Measurements from ENCODE around the gene C4A. TPM values are rescaled to one million over a fixed set of nuclear protein-coding genes. Genes with fewer than 3 reads are reported as not detected.
A peak's percentile ranks its signal among the peaks of the same experiment; 100 is the strongest.
"Not testable (repeated sequence)": the region's sequence is repeated elsewhere in the genome, so short reads cannot be mapped to it uniquely, and the experiment has no call there.

C4A gene
- total RNA-seq, 2 donors from 2014 or later = 30.2 to 162 TPM

- not testable (repeated sequence) for H3K4me3 ChIP-seq; H3K4me1 ChIP-seq (ENCODE audit: control insufficient read depth in 1 of 2, low read depth in 2 of 2); ATAC-seq (ENCODE audit: insufficient number of reproducible peaks, low FRiP score, low read depth); H3K9me3 ChIP-seq; H3K27me3 ChIP-seq (replicated peaks; ENCODE audit: insufficient read depth); H3K27ac ChIP-seq; DNase-seq (ENCODE audit: low spot score); H3K36me3 ChIP-seq
These were observed 57.7 kb downstream of the C4A start for GRCh38 chr6:32039321-32040274.

DNA sequence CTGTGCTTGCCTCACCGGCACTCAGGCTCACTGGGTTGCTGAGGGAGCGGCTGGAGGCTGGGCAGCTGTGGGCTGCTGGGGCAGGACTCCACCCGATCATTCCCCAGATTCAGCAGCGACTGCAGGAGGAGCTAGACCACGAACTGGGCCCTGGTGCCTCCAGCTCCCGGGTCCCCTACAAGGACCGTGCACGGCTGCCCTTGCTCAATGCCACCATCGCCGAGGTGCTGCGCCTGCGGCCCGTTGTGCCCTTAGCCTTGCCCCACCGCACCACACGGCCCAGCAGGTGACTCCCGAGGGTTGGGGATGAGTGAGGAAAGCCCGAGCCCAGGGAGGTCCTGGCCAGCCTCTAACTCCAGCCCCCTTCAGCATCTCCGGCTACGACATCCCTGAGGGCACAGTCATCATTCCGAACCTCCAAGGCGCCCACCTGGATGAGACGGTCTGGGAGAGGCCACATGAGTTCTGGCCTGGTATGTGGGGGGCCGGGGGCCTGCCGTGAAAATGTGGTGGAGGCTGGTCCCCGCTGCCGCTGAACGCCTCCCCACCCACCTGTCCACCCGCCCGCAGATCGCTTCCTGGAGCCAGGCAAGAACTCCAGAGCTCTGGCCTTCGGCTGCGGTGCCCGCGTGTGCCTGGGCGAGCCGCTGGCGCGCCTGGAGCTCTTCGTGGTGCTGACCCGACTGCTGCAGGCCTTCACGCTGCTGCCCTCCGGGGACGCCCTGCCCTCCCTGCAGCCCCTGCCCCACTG lies 58.6 kb downstream of the C4A start:
- DNase-seq (ENCODE audit: low spot score); H3K4me1 ChIP-seq (ENCODE audit: control insufficient read depth in 1 of 2, low read depth in 2 of 2); ATAC-seq (ENCODE audit: insufficient number of reproducible peaks, low FRiP score, low read depth); H3K27me3 ChIP-seq (replicated peaks; ENCODE audit: insufficient read depth); H3K36me3 ChIP-seq; H3K9me3 ChIP-seq; H3K27ac ChIP-seq; H3K4me3 ChIP-seq: not testable (repeated sequence)

DNA sequence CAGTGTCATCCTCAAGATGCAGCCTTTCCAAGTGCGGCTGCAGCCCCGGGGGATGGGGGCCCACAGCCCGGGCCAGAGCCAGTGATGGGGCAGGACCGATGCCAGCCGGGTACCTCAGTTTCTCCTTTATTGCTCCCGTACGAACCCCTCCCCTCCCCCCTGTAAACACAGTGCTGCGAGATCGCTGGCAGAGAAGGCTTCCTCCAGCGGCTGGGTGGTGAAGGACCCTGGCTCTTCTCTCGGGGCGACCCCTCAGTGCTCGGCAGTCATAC lies 59.1 kb downstream of the C4A start:
- not testable (repeated sequence) for H3K9me3 ChIP-seq; ATAC-seq (ENCODE audit: insufficient number of reproducible peaks, low FRiP score, low read depth)

GRCh38 chr6:32041385-32041784 lies 59.5 kb downstream of the C4A start:
- H3K36me3 ChIP-seq; DNase-seq (ENCODE audit: low spot score); H3K27me3 ChIP-seq (replicated peaks; ENCODE audit: insufficient read depth); ATAC-seq (ENCODE audit: insufficient number of reproducible peaks, low FRiP score, low read depth); H3K9me3 ChIP-seq; H3K4me1 ChIP-seq (ENCODE audit: control insufficient read depth in 1 of 2, low read depth in 2 of 2); H3K4me3 ChIP-seq; H3K27ac ChIP-seq: not testable (repeated sequence)

More for the DNA sequence above, 59.1 kb downstream of the C4A start:
- not testable (repeated sequence) for DNase-seq (ENCODE audit: low spot score); H3K27ac ChIP-seq; H3K4me1 ChIP-seq (ENCODE audit: control insufficient read depth in 1 of 2, low read depth in 2 of 2); H3K36me3 ChIP-seq; H3K27me3 ChIP-seq (replicated peaks; ENCODE audit: insufficient read depth); H3K4me3 ChIP-seq

- H3K4me1 ChIP-seq (ENCODE audit: control insufficient read depth in 1 of 2, low read depth in 2 of 2); H3K9me3 ChIP-seq; DNase-seq (ENCODE audit: low spot score); H3K36me3 ChIP-seq; ATAC-seq (ENCODE audit: insufficient number of reproducible peaks, low FRiP score, low read depth); H3K27ac ChIP-seq; H3K27me3 ChIP-seq (replicated peaks; ENCODE audit: insufficient read depth); H3K4me3 ChIP-seq: not testable (repeated sequence)
These were observed 60.4 kb downstream of the C4A start for GRCh38 chr6:32042276-32042675.

GRCh38 chr6:32043589-32044380 lies 61.9 kb downstream of the C4A start:
- not testable (repeated sequence) for H3K4me3 ChIP-seq; ATAC-seq (ENCODE audit: insufficient number of reproducible peaks, low FRiP score, low read depth); DNase-seq (ENCODE audit: low spot score); H3K27ac ChIP-seq; H3K27me3 ChIP-seq (replicated peaks; ENCODE audit: insufficient read depth); H3K9me3 ChIP-seq; H3K36me3 ChIP-seq
- H3K4me1 ChIP-seq (ENCODE audit: control insufficient read depth in 1 of 2, low read depth in 2 of 2) = peaks cover 7 to 15% of the 10 kb centered on the region in 2 donors

DNA sequence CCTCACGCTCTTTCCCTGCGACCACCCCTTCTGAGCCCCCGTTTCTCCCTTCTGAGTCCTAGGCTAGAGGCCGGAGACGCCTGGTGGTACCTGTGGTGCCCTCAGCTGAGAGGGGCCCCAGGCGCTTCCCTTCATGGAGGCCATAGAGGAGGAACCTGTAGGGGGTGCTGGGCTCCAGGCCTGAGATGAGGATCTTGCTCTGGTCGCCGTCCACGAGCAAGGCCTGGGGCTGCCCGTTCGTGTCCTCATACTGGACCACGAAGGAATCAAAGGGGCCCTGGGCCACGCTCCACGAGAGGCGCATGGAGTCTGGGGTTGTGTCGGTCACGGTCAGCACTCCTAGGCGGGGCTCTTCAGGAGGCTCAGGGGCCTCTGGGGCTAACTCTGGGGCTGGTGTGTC lies 63.1 kb downstream of the C4A start:
- not testable (repeated sequence) for H3K27ac ChIP-seq; H3K36me3 ChIP-seq; ATAC-seq (ENCODE audit: insufficient number of reproducible peaks, low FRiP score, low read depth); H3K4me3 ChIP-seq; H3K9me3 ChIP-seq; H3K27me3 ChIP-seq (replicated peaks; ENCODE audit: insufficient read depth); DNase-seq (ENCODE audit: low spot score)
- H3K4me1 ChIP-seq (ENCODE audit: control insufficient read depth in 1 of 2, low read depth in 2 of 2) = peaks cover 7 to 15% of the 10 kb centered on the region in 2 donors

- peak overlapping the region in 1 of 2 donors; percentile 44 for H3K27ac ChIP-seq
- no peak for TF ChIP-seq CTCF (IDR thresholded peaks at IDR 0.05)
- no peaks in the 10 kb centered on the region for H3K27me3 ChIP-seq (replicated peaks; ENCODE audit: insufficient read depth)
- no peak overlapping the region for H3K4me3 ChIP-seq
- ATAC-seq (ENCODE audit: insufficient number of reproducible peaks, low FRiP score, low read depth) (no peak), DNase-seq (ENCODE audit: low spot score) (no peak)
- peaks cover 3% of the 10 kb centered on the region for H3K36me3 ChIP-seq
- no peaks in the 10 kb centered on the region for H3K9me3 ChIP-seq
- peaks cover 7 to 15% of the 10 kb centered on the region in 2 donors for H3K4me1 ChIP-seq (ENCODE audit: control insufficient read depth in 1 of 2, low read depth in 2 of 2)
These were observed 64.1 kb downstream of the C4A start for GRCh38 chr6:32045811-32046449.
